NCI-H82 treated with DMSO at 0.1 percent for 48 hours (cell line): ENCODE data around the gene ZNF433.
"Not testable (repeated sequence)": the region's sequence is repeated elsewhere in the genome, so short reads cannot be mapped to it uniquely, and the experiment has no call there.

ENCODE experiments used
- DNase-seq: peaks from one replicate; lab custom pipeline; 2025; ENCODE audit not compliant: unreplicated experiment; lab: John Stamatoyannopoulos, UW

The ZNF433 gene

DNA sequence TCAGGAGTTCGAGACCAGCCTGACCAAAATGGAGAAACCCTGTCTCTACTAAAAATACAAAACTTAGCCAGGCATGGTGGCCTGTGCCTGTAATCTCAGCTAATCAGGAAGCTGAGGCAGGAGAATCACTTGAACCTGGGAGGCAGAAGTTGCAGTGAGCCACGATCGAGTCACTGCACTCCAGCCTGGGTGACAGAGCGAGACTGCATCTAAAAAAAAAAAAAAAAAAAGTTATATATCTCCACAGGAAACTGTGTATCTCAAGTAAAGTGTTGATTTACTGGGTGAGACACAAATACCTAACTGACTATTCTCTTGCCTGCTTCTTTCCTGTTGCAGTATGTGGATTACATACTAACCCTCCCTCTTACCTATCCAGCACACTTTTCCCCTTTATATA is 43.6 kb downstream of the ZNF433 start:
- not testable (repeated sequence) for DNase-seq

DNA sequence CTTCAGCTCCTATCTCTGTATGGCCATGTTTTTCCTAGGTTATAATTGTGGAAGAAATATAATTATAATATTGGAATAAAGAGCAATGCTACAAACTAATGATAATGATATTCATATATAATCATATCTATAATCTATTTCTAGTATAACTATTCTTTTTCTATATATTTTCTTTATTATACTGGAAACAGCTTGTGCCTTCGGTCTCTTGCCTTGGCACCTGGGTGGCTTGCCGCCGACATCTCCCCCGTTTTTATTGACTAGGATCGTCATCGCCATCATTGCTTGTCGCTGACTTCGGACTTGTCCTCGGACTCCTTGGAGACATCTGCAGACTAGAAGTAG is 46.4 kb downstream of the ZNF433 start:
- DNase-seq: no peak

DNA sequence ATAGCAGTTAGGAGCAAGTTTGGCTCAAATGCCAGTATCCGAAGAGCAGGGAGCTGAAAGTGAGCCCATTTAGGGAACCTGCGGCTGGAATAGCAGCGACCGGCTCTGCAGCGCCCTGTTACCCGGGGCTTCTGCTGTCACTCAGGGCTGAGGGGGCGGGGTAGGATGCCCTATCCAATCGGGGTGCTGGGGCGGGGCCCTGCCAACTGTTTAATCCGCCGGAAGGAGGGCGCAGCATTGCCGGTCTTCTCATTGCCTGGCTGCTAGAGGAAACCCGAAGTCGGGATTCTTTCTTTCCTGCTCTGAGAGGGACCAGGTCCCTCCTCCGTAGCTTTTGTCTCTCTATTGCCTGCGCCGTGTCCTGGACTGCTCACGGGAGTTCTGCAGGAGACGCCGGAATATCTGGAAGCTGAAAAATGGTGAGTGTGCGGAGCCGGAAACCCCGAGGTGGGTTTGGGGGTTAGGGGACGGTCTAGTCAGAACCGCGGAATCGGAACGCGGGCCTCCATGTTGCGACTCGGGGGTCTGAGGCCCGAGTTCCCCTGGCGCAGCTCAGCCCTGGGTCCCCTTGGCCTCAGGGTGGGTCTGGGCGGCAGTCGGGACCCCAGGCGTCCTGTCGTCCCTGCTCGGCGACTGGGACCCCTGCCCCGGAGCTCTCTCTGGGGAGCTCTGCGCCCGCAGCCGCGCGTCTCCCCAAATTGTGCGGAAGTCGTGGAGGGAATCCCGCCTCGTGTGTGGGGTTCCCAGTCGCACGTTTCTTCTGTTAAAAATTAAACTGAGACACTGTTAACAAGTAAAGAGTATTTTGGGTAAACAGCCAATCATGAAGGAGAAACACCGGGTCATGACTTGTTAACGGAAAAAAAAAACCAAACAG is 47.8 kb downstream of the ZNF433 start:
- peak; percentile 57 for DNase-seq

DNA sequence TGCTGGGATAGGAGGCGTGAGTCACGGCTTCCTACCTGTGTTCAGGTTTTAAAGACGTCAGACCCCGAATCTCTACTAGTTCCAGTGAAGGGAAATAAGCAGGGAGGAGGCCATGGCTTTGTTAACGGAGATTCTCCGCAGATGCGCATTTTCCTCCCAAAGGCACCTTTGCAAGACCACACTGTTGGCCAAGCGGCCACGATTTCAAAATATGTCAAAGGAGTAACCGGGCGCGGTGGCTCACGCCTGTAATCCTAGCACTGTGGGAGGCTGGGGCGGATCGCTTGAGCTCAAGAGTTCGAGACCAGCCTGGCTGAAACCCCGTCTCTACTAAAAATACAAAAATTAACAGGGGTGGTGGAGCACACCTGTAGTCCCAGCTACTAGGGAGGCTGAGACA is 48.7 kb downstream of the ZNF433 start:
- no peak for DNase-seq

DNA sequence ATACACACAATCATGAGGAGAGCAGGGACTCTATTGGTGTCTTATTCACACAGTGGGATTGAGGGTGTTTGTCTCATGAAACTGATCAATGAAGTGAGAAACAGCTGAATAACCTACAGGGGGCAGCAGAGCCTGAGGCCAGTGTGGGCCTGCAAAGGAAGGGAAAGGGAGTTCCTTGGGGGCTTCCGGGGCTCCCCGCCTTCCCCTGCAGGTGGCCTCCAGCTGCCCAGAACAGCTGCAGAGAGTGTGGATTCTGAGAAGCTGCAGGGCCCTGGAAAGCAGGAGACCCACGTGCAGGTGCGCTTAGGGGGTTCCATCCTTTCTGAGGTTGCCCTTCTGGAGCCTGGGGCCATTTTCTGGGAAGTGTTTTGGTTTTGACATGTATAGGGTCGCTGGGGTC is 50.5 kb downstream of the ZNF433 start:
- no peak for DNase-seq

DNA sequence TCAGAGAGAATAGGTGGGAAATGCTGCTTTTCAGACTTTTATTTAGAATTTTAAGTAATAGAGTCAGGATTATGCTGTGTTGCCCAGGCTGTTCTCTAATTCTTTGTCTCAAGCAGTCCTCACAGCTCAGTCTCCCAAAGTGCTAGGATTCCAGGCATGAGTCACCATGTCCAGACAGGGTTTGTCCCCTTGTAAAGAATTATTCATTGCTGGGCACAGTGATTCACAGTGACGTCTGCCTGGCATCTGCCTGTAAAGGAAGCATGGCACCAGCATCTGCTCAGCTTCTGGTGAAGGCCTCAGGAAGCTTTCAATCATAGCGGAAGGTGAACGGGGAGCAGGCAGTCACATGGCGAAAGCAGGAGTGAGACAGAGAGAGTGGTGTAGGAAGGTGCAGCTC is 53.0 kb downstream of the ZNF433 start:
- no peak for DNase-seq

DNA sequence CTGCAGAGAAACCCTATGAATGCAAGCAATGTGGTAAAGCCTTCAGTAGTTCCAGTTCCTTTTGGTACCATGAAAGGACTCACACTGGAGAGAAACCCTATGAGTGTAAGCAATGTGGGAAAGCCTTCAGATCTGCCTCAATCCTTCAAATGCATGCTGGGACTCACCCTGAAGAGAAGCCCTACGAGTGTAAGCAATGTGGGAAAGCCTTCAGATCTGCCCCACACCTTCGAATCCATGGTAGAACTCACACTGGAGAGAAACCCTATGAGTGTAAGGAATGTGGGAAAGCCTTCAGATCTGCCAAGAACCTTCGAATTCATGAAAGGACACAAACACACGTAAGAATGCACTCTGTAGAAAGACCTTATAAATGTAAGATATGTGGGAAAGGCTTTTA is 56.0 kb downstream of the ZNF433 start:
- DNase-seq: no peak

DNA sequence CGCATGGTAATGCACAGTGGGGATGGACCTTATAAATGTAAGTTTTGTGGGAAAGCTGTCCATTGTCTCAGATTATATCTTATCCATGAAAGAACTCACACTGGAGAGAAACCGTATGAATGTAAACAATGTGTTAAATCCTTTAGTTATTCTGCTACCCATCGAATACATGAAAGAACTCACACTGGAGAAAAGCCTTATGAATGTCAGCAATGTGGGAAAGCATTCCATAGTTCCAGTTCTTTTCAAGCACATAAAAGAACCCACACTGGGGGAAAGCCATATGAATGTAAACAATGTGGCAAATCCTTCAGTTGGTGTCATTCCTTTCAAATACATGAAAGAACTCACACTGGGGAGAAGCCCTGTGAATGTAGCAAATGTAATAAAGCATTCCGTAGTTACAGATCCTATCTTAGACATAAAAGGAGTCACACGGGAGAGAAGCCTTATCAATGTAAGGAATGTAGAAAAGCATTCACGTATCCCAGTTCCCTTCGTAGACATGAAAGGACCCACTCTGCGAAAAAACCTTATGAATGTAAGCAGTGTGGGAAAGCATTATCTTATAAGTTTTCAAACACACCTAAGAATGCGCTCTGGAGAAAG is 56.9 kb downstream of the ZNF433 start:
- no peak for DNase-seq

DNA sequence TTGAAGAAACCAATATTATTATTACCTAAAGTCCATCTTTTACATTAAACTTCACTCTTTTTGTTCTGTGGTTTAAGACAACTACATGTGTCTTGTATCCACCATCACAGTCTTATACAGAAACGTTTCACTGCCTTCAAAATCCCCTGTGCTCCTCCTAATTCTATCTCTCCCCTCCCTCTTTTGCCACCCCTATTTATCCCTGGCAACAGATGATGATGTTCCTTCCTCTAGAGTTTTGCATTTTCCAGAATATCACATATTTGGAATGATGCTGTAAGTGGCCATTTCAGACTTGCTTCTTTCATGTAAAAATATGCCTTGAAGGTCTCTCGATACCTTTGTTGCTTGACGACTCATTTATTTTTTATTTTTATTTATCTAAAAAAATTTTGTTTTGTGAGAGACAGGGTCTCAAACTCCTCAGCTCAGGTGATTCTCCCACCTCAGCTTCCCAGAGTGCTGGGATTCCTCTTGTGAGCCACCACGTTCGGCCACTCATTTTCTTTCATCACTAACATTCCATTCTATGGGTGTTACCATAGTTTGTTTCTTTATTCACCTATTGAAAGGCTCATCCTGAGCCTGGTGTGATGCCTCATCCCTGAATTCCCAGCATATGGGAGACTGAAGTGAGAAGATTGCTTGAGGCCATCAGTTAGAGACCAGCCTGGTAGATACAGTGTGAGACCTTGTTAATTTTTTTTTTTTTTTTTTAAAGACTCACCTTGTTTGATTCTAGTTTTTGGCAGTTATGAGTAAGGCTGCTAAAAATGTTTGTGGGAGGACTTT is 62.3 kb downstream of the ZNF433 start:
- no peak for DNase-seq

DNA sequence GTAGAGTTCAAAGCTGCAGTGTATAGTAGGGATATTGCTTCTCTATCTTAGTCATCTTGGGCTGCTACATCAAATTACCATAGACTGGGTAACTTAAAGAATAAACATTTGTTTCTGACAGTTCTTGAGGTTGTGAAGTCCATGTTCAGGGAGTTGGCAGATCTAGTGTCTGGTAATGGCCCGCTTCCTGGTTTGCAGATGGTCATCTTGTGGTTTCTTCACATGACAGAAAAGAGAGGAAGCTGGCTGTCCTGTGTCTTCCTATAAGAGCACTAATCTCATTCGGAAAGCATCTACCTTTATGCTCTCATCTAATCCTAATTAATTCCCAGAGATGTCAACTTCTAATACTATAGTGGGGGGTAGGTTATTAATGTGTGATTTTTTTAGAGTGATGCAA is 64.4 kb downstream of the ZNF433 start:
- no peak for DNase-seq

DNA sequence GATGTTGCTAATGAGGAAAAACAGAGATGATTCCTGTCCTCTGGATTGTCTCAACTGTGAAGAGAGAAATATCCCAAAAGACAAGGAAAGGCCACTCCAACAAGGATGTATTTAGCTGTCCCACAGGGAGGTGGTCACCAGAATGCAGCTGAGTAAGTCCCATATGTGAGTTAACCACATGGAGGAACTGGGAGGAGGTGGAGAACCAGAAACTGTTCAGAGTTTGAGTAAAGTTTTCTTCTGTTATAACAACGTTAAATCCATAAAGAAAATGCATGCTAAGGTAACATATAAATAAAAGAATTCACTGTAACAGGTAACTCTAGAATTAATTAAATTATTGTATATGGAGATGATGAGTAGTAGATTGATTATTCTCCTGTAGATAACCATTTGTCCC is 65.3 kb downstream of the ZNF433 start:
- no peak for DNase-seq

DNA sequence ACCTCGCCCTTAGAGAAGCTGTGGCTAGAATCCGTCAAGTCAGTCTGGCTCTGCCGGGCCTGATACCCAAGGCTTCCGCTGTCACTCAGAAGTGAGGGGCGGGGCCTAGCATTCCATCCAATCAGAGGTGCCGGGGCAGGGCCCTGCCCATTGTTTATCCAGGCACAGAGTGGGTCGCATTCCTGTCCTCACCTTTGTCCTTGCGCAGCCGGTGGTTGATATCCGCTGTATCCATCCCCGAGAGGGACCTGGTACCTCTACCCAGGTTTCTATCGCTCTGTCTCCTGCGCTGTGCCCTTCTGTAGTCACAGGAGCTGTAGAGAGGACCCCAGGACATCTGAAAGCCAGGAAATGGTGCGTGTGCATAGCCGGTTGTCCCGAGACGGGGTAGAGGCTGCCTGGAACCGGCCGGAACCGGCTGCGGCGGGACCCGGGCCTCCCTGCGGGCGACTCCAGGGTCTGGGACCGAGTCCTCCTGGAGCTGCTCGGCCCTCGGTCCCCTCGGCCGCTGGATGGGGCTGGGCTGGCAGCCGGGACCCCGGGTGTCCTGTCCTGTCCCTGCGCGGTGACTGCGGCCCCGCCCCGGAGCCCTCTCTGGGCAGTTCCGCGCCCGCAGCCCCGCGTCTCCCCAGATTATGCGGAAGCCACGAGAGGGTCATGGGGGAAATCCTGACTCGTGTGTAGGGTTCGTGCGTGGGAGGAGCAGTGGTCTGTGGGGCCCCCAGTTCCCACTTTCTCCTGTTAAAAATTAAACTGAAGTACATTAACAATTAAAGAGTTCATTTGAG is 70.4 kb downstream of the ZNF433 start, which contains the start of gene ZNF763:
Gene ZNF763 (plus strand): TSS at position 183 of the 788 bp plus-strand sequence. CDS start 169 bp downstream, at position 352.
- DNase-seq: peak; percentile 38
